NOMO-1 treated with DMSO at 0.1 percent for 48 hours (cell line): ENCODE results near the gene TEX30.

ENCODE experiments used
- DNase-seq: peaks from one replicate; lab custom pipeline; 2025; ENCODE audit not compliant: unreplicated experiment; lab: John Stamatoyannopoulos, UW

TEX30 gene

GRCh38 chr13:102773441-102774213 is at the start of gene TEX30:
TEX30 (minus strand) TSS chr13:102773786; CDS start chr13:102770026, 3,760 bp downstream.
- peak; percentile 67 for DNase-seq

GRCh38 chr13:102817907-102818306 is 44.3 kb upstream of the TEX30 start:
- DNase-seq, result no peak

GRCh38 chr13:102817241-102817640 is 43.7 kb upstream of the TEX30 start:
- no peak for DNase-seq

GRCh38 chr13:102816708-102817107 is 43.1 kb upstream of the TEX30 start:
- no peak for DNase-seq

GRCh38 chr13:102815788-102816187 is 42.2 kb upstream of the TEX30 start:
- DNase-seq, result no peak

GRCh38 chr13:102814793-102815192 is 41.2 kb upstream of the TEX30 start:
- DNase-seq, result no peak

GRCh38 chr13:102814025-102814607 is 40.5 kb upstream of the TEX30 start:
- DNase-seq, result no peak

- DNase-seq, result no peak
Observed at GRCh38 chr13:102812611-102813287, 39.2 kb upstream of the TEX30 start.

- no peak for DNase-seq
Observed at GRCh38 chr13:102807699-102808098, 34.1 kb upstream of the TEX30 start.

- no peak for DNase-seq
Observed at GRCh38 chr13:102805680-102806079, 32.1 kb upstream of the TEX30 start.

GRCh38 chr13:102800145-102801041 is 26.8 kb upstream of the TEX30 start:
- DNase-seq, result peak; percentile 66

GRCh38 chr13:102799426-102800144 is 26.0 kb upstream of the TEX30 start:
- no peak for DNase-seq

- DNase-seq, result peak; percentile 57
Observed at GRCh38 chr13:102798581-102799425, 25.2 kb upstream of the TEX30 start, which contains the start of the genes BIVM and POGLUT2. BIVM (plus strand) TSS chr13:102799119; CDS start chr13:102807268, 8,149 bp downstream. POGLUT2 (minus strand) TSS chr13:102798976; CDS start chr13:102798670, 306 bp downstream.

GRCh38 chr13:102793611-102794355 is 20.2 kb upstream of the TEX30 start:
- DNase-seq, result no peak

GRCh38 chr13:102792396-102792795 is 18.8 kb upstream of the TEX30 start:
- no peak for DNase-seq

GRCh38 chr13:102788683-102789082 is 15.1 kb upstream of the TEX30 start:
- DNase-seq, result no peak

- DNase-seq, result no peak
Observed at GRCh38 chr13:102784483-102784882, 10.9 kb upstream of the TEX30 start.

GRCh38 chr13:102781591-102781990 is 8.0 kb upstream of the TEX30 start:
- no peak for DNase-seq

GRCh38 chr13:102780656-102781055 is 7.1 kb upstream of the TEX30 start:
- peak; percentile 1 for DNase-seq
